GM21619 (cell line): Measurements from ENCODE around the gene MRPL53.
"Not testable (repeated sequence)": the region's sequence is repeated elsewhere in the genome, so short reads cannot be mapped to it uniquely, and the experiment has no call there.

Experiments
- ATAC-seq: cut with Tn5 transposase; IDR thresholded peaks from one replicate; pipeline ENCODE4 v1.9.1; 2021; ENCODE audit not compliant: unreplicated experiment

The MRPL53 gene

DNA sequence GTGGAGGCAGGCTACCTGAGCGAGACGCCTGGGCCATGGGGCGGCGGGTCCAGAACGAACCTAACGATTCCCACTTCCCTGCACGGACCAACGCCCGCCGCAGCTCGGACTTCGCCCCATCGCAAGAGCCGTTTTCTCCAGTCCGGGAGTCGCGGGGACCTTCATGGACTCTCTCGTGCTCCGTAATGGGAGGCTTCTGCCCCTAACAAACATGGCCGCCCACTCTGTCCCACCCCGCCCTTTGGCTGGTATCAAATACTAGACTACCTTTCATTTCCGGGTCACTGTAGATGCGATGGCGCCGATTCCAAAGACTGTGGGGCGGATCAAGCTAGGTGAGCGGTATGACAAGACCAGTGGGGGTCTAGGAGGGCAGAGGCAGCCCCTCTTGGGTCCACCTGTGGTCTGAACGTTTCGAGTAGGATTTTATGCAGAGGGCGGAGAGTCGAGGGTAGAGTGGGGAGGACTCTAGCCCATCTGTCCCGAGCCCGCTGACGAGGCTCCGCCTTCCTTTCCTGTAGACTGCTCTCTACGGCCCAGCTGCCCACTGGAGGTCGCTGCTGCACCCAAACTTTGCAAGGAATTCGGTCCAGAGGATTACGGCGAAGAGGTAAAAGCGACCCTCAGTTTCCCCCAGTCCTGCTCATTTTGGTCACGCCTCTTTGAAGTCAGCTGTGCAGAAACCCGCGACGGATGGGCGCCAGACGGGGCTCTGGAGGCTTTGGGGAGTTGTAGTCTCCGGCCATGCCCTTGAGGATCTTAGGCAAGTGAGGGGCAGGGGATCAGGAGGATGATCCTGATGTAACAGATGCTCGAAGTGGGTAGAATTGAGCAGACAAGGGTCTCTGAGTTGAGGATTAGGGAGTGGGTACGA, 10.6 kb upstream of the MRPL53 start, which contains the start of the genes CCDC142 and TTC31:
Gene CCDC142 (minus strand): TSS at position 198 of the 874 bp plus-strand sequence. CDS start 161 bp downstream, at position 37.
Gene TTC31 (plus strand): TSS at position 281 of the 874 bp plus-strand sequence. CDS start 15 bp downstream, at position 296.
- peak; percentile 92 for ATAC-seq

DNA sequence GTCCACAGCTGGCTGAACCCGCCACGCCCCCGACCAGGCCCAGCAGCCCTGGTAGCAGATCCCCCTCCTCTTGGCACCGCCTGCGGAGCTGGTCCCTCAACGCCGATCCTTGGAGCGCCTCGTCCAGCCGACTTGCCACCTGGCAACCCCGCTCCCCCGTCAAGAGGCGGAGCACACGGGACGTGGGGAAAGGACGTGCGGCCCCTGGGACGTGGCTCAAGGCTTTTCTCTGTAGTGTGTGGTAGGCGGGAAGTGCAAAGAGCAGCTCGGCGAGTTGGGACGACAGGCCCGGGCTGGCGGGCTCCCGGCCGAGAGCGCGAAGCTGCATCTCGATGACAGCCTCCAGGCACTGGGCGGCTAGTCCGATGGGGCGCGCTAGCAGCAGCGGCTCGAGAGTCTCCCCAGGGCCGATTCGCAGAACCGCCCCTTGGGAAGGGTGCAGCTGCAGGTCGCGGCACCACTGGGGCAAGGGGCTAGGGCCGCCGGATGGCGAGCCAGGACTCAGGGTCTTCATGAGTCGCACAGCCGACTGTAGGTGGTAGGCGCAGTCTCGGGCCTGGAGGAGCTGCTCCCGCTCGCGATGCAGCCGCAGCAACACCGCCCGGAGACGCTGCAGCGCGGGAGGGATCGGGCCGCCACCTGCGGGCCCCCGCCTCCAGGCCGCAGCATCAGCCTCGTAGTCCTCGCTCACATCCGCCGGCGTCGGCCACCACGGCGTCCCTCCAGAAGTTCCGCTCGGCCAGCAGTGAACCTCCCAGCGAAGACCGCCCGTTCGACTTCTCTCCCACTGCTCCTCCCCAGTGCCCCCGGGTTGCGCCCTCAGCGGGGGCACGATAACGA, 9.7 kb upstream of the MRPL53 start:
- peak; percentile 40 for ATAC-seq

DNA sequence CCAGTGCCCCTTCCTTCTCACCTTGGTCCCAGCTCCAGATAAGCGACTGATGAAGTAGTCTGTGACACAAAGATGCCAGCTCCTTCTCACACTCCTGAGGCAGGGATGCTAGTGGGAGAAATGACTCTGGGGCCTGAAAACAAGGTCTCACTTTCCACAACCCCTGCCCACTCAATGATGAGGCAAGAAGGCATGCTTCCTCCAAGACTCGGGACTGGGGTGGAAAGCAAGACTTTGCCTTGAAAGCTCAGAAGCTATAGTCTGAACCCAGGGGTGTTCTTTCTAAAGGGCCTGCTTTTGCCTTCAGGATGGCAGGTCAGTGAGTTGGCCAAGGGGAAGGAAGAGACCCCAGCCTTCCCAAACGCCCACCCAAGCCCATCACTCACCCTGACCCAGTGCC, 9.0 kb upstream of the MRPL53 start:
- no peak for ATAC-seq

DNA sequence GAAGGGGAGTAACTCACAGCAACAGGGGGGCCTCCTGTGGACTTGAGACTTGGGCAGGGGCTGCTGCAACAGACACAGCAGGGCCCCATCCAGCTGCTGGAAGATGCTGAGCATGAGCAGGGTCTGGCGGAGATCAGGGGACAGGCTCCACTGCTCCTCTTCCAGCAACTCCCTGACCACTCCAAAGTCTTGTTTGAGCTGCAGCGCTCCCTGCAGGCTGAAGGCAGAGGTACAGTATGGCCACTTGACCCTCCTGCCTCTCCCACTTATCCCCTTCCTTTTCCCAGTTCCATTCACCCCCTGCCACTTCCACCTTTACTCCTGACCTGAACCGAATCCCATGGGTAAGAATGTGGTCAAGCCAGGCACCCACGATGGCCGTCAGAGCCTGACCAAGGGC, 2.4 kb upstream of the MRPL53 start:
- ATAC-seq, result no peak

DNA sequence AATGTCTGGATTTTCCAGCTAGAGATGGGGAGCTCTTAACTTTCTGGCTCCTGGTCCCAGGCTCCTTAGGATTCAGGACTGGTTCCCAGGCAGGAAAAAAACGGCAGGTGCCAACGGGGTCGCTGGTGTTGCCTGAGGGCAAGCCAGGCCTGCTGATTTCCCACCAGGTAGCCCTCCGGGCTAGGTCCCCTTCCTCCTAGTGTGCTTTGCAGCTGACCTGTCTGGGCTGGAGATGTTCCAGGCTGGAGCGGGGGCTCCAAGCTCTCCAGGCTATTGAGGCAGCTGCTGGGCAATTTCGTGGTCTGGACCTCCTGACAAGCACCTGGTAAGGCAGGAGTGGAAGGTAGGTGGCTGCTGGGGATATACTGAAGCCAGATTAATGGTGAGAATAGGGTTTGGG, 2.0 kb upstream of the MRPL53 start:
- no peak for ATAC-seq

DNA sequence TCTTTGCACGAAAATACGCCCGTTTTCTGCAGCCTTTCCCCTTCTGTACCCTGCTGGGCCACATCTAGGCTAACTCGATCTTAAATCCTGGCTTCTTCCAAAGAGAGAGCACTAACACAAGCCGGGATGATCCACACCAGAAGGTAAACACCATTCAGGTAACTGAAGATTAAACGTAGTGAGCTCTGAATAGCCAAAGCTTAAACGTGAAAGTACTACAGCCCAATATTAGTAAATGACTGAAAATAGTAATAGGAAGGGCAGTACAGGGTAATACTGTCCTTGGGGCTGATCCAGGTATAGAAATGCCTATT, 422 bp upstream of the MRPL53 start:
- no peak for ATAC-seq

DNA sequence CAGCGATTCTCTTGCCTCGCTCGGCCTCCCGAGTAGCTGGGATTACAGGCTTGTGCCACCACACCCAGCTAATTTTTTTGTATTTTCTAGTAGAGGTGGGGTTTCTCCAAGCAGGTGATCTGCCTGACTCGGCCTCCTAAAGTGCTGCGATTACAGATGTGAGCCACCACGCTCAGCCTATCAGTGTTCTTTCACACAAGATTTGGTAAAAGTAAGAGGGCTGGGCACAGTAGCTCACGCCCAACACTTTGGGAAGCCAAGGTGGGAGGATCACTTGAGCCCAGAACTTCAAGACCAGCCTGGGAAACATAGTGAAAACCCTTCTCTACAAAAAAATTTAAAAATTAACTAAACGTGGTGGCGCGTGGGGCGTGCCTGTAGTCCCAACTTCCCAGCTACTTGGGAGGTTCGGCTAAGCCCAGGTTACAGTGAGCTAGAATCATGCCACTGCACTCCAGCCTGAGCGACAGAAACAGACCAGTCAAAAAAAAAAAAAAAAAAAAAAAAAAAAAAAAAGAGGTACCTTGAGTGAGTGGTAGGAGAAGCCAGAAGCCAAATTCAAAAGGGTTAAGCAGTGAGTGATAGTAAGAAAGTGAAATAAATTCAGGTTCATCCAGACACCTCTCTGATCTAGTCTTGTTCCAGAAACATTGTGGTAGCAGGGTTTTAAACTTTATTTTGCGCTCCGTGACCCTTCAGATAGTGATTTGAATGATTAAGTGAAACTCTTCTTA, 981 bp downstream of the MRPL53 start:
- ATAC-seq, result no peak

DNA sequence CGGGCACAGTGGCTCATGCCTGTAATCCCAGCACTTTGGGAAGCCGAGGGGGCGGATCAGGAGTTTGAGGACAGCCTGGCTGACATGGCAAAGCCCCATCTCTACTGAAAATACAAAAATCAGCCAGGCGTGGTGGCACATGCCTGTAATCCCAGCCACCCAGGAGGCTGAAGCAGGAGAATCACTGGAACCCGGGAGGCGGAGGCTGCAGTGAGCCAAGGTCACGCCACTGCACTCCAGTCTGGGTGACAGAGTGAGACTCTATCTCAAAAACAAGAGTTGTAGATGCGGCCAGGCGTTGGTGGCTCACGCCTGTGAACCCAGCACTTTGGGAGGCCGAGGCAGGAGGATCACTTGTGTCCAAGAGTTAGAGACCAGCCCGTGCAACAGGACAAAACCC, 1.7 kb downstream of the MRPL53 start:
- not testable (repeated sequence) for ATAC-seq

DNA sequence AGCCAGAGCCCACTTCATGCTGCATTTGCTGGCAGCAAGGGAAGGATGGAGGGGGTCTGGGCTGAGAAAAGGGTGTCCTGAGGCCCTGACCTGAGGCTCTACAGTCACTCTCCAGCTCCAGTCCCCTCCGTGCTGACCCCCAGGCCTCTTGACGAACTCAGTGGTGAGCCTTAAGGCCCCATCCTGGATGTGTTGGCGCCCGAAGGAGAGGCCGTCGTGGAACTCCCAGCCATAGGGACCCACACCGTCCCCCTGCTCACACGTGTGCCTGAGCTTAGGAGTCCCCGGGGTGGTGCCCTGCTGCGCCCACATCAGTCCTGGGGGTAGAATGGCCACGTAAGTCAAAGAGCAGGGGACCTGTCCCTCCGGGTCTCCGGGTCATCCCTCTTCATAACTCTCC, 8.1 kb downstream of the MRPL53 start:
- no peak for ATAC-seq

DNA sequence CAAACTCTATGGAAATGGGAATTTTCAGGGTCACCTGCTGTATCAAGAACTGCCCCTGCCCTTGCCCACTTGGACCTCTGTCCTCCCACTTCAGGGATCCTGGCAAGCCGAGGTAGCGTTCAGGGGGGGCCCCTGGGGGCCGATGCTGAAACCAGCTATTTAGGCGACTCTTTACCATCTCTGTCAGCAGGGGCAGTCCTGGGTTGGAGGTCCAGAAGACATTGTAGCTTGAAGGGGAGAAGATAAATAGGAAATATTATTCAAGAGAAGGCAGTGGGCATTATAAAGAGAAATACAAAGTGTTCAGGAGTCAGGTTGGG, 9.7 kb downstream of the MRPL53 start:
- no peak for ATAC-seq

DNA sequence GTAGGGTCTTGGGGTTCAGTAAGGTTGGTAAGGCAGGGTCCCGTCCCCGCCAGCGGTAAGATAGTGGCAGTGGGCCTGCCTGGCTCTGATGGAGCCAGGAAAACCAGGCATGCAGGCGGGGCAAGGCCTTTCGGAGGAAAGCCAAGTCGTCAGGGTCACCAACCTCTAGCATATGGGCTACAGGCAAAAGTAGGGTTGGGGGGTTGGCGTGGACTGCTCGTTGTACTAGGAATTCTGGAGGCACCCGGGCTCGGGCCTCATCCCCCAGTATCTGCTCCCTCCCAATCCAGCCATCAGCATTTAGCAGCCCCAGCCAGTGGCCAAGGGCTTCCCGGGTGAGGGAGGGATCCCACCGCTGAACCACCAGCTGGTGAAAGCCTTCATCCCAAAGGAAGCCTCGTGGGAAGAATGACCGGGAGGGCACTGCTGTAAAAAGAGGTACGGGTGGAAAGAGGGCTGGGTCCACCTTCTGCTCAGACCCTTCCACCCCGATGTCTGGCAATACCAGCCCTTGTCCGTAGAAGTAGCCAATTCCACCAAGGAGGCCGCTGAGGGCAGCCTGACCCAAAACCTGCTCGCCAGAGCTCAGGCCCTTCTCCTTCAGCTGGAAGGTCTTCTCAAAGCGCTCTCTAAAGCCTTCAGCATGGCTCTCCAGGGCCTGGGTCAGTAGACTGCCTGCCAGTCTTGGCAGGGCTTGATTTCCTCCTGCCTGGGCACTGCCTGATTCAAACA, 10.3 kb downstream of the MRPL53 start:
- no peak for ATAC-seq

DNA sequence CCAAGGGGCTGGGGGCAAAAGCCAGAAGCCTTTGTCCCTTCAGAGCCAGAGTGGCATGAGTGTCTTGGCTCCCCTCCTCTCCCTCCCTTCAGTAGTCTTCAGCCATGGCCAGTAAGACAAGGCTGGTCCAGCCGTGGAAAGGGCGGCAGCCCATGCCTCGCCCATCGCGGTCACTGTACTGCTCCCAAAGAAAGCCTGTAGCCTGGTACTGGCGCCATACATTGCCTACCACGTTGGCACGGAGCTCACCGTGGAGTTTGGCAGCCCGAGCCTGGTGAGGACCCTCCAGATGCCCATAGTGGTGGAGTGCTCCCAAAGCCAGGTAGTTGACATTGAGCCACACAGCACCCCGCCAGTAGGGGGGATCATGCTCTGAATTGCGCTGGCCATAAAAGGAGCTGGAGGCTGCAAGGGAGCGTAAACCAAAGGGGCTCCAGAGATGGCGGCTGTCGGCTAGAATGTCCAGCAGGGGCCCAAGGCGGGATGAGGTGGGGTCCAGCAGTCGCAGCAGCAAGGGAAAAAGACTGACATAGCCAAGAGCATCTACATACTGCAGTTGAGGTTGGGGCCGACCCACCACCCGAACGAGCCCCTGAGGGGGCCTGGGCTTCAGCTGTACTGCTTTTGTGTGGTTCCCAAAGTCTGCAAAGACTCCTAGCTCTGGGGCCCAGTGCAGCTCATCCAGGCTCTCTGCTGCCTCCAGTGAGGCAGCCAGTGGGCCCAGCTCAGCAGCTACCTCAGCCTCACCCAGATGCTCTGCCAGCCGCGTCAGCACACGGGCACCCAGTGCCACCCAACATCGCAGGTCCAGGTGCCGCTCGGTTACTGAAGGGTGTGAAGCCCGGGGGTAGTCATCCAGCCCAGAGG, 11.1 kb downstream of the MRPL53 start:
- no peak for ATAC-seq

DNA sequence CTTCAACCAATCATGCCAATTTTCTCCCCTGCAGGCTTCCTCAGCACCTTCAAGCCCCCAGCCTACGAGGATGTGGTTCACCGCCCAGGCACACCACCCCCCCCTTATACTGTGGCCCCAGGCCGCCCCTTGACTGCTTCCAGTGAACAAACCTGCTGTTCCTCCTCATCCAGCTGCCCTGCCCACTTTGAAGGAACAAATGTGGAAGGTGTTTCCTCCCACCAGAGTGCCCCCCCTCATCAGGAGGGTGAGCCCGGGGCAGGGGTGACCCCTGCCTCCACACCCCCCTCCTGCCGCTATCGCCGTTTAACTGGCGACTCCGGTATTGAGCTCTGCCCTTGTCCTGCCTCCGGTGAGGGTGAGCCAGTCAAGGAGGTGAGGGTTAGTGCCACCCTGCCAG, 12.3 kb downstream of the MRPL53 start:
- not testable (repeated sequence) for ATAC-seq

DNA sequence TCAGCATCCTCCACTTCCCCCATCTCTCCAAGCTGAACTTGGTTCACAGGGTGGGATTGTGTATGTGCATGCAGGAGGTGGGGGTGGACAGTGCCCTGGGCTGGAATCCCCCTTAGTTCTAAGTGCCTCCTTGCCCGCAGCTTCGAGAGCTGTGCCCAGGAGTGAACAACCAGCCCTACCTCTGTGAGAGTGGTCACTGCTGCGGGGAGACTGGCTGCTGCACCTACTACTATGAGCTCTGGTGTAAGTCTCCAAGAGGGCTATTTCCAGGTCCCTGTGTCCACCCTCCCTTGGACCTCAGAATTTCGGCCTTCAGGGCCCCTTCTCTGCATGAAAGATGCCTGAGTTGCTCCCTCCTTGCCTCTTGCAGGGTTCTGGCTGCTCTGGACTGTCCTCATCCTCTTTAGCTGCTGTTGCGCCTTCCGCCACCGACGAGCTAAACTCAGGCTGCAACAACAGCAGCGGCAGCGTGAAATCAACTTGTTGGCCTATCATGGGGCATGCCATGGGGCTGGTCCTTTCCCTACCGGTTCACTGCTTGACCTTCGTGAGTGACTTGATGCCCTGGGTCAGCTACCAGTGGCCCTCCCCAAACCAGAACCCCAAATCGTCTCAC, 12.9 kb downstream of the MRPL53 start:
- not testable (repeated sequence) for ATAC-seq

DNA sequence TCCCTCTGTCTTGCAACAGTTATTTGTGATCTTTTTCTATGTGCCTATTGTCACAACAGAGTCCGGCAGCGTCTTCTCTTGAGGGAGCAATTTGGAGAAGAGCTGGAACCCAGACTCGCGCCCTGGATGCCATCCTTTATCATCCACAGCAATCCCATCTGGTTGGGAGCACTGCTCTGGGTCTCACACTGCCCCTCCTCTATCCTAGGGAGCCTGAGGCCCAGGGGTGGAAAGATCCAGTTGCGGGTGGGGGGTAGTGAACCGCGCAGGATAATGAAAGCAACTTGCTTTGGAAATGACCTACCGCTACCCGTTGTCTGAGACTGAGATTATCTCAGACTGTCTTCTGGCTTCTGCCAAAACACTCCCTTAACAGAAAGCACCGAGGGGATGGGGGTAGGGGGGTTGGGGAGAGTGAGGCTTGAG, 13.5 kb downstream of the MRPL53 start:
- ATAC-seq, result no peak

DNA sequence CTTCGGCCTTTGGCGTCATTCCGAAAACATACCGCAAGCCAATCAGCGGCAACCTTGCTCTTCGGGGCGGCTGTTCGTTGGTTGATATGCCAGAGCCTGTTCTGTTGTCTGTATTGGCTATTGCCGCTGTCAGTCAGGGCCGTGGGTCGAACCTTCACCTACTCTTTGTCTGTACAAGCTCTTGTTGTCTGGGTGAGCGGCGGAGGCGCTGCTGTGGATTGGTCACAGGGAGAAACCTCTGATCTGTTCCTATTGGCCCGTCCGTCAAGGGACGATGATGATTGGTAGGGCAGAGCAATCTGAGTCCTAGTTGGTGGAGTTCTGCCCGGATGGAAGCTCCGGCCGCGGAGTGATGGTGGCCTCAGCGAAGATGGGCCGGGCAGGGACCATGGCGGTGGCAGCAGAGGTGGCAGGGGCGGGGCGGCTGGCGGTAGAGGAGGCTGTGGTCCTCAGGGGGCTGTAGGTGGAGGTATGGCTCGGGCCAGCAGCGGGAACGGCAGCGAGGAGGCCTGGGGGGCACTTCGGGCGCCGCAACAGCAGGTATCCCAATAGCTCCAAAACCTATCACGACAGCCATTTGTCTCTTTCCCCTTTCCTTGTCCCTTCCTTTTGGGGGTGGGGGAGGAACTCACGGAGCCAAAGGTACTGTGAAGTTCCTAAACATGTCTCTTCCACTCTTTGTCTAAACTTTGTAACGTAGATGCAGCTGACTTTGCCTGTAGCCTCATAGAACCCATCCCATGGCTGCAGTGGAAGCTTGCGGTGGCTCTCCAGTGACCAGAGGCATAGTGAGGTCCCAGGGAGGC, 14.1 kb downstream of the MRPL53 start, which contains the start of gene WBP1:
Gene WBP1 (plus strand): TSS at position 307 of the 806 bp plus-strand sequence. CDS start 165 bp downstream, at position 472.
- peak; percentile 76 for ATAC-seq

DNA sequence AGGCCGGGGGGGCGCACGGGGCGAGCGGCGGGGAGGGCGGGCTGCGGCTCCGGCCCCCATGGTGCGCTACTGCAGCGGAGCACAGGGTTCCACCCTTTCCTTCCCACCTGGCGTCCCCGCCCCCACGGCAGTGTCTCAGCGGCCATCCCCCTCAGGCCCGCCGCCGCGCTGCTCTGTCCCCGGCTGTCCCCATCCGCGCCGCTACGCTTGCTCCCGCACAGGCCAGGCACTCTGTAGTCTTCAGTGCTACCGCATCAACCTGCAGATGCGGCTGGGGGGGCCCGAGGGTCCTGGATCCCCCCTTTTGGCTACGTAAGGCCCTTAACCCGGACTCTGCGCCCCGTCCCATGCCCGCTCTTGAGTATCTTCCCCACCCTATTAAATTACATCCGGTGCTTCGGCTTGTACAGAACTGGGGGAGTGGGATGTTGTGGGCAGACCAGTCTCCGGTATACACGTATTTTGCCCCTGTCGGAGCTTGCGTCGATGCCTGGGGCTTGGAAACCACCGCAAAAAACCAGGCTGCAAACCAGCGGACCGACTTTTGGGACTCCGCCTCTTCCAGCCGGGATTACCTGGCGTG, 14.8 kb downstream of the MRPL53 start:
- peak; percentile 30 for ATAC-seq

DNA sequence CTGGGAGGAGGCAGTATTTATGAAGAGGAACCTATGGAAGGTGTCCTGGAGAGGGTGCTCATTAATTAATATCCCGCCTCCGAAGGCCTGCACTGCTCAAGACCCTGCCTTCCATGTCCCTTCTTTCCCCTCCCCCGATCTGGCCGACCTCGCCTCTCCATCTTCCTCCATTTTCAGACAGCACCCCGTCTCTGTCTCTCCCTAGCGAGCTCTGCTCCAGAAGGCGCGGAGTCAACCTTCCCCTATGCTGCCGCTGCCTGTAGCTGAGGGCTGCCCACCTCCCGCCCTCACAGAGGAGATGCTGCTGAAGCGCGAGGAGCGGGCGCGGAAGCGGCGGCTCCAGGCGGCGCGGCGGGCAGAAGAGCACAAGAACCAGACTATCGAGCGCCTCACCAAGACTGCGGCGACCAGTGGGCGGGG, 15.3 kb downstream of the MRPL53 start:
- no peak for ATAC-seq
